Cortex of kidney (tissue), 1 donor: ENCODE results near the gene FBXO41.
"Not testable (repeated sequence)": the region's sequence is repeated elsewhere in the genome, so short reads cannot be mapped to it uniquely, and the experiment has no call there.

Experiments used
- DNase-seq: peaks from one replicate; lab custom pipeline; 2025; lab: John Stamatoyannopoulos, UW

FBXO41 gene

DNA sequence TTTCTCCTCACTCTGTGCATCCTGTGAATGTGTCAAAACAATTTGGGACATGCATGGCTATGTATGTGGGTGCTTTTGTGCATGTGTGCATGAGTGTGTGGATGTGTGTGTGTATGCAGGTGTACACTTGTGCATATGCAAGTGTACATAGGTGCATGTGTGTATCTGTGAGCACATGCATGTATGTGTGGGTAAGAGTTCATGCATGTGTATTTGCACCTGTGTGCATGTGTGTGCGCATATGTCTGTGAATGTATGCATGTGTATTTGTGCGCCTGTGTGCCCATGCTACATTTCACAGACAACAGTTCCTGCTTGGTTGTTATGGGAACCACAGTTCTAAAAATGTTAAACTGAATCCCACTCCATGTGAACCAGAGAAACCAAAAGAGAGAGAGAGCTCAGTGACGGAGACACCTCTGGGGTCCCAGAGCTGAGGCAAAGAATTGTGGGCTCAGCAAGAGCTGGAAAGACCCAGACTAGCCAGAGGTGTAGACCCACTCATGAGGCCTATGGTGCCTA lies 1.9 kb upstream of the FBXO41 start:
- DNase-seq, result no peak

DNA sequence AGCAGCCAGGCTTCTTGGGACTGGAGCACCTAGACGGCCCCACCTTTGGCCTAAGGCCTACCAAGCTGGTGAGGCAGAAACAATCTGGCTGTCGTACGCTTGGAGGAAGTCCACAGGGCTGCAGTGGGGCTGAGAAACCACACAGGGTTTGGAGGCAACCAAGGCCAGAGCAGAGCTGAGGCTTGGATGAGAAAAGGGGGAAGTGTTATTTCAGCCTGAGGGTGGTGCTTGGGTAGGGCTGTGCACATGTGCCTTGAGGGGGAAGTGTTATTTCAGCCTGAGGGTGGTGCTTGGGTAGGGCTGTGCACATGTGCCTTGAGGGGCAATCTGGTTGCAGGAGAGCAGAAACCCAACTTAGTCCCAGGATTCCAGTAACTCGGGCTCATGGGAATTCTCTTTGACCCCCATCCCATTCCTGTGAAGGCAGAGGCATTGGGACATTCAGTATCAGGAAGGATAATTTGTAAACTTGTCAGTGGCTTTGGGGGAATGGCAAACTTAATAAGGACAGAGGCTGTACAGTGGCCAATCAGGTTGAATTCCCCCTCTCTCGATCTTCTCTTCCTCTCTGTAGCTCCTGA lies 971 bp upstream of the FBXO41 start:
- DNase-seq, result no peak

DNA sequence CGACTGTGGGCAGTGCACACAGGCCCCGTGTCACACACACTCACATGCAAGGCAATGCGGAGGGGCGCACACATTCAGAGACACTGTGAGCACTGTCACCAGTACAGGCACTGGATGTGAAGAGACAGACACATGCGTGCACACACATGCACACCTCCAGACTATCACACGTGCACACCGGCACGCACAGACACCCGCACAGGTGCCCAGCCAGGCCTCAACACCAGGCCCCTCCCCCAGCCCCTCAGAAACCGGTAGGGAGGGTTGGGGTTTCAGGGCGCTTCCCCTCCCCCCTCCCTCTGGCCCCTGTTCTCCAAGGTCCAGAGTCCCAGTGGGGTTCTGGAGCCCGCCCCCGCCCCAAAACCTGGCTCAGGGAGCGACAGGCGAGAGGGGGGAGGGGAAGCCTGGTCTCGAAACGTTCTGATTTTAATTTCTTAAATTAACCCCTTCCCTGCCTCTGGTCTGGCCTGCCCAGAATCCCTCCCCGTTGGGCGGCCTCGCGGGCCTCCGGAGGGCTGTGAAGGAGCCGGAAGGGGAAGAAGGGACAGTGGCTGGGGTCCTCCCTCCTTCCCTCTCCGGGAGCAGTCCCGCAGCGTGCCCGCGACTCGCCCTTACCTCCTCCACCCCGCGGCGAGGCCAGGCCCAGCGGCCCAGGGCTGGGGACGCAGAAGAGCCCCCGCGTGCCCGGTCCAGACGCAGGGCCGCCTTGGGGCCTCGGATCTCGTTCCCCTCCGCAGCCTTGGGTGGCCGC lies 558 bp downstream of the FBXO41 start:
- no peak for DNase-seq

DNA sequence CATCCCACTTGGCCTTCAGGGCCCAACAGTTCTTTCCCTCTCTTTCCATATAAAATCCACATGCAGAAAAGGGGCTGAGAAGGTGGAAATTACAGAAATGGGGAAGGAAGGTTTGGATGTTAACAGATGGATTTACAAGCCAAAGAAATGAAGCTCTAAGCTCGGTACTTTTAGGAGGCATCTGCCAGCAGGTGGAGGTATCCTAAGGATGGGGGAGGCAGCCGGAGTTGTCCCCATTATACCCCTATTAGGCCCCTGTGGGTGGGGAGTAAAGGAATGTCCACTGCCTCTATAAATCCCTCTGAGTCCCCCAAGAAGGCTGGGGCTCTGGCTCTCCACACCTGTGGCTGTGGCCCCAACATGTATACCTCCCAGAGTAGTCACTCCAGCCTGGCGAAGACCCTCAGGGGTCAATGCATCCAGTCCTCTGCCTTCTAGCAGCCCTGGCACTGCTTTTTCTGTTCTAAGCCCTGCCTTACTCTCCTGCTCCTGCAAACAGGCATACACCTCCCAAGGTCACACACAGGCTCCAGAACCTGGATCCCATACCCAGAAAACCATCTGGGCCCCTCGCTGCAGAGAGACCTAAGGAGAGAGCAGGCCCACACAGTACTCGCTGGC lies 1.2 kb downstream of the FBXO41 start:
- DNase-seq, result no peak

DNA sequence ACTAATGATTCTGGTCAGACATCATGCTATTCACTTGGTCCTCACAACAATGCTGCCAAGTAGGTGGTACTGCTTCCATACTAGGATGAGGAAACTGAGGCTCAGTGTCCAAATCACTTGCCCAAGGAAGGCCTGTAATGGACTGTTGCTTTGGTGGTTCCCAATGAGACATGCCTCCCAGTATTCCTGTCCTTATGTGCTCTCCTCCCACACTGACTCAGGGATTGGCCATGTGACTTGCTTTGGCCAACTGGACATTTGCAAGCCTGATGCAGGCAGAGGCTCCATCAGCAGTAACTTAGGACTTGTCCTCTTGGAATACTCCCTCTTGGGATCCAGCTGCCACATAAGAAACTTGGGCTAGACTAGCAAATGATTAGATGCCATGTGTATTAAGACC lies 3.0 kb downstream of the FBXO41 start:
- no peak for DNase-seq

DNA sequence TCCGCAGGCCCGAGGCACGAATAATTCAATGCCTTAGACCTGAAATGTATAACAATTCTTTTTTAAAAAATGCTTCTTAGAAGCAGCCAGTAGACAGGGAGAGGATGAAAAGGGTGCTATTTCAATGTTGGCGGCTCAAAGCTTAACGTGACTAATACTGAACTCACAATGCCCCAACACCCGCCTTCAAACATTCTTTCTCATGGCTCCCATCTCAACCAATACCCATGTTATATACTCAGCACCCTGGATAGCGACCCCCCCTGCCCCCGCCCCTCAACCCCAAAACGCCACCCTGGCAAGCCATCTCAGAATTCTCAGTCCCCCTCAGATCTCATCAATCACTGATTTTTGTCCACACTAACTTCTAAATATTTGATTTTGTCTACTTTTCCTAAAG lies 4.4 kb downstream of the FBXO41 start:
- DNase-seq, result no peak

DNA sequence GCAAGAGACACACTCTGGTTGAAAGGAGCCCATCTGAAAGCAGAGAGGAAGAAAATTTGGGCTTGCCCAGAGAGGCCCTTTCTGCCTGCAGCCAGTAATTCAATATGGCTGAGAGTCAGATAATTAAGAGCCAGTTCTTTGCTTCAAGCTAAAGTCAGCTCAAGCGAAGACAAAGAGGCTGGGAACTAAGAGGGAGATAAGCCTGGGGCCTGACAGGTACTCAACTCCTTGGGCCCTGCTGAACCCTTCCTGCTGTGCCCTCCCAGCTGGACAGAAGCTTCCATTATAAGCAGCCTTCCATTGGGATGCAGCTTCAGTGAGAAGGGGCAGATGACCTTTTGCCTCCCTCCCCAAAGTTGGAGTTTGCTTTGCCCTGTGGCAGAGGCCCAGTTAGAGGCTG lies 12.0 kb downstream of the FBXO41 start:
- no peak for DNase-seq

DNA sequence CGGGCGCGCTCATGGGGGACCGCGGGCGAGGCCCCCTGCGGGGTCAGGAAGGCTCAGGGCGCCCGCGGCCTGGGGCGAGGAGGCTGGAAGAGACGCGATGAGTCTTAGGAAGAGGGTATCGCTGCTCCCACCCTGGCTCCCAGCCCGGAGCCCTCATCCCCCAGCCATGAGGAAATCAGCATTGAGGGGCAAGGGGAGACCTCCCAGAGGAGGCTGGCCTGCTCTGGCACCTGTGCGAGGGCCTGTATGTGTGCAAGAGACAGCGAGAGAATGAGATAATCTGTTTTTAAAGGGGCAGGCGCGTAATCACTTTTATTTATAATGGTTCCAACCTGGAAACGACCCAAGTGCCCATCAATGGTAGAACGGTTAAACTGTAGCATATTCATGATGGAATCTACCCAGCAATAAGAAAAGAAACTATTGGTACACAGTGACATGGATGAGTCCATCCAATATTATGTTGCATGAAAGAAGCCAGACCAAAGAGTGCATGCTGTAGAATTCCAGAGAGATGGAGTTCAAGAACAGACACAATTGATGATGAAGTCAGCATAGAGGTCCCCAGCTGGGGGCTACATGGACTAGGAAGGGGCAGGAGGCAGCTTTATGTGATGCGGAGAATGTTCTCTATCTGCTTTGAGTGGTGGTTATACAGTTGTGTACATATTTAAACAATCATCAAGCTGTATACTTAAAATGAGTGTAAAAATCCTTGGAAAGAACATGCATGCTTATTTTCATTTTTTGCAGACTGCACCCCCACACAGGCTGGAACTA lies 14.4 kb downstream of the FBXO41 start:
- DNase-seq, result no peak

DNA sequence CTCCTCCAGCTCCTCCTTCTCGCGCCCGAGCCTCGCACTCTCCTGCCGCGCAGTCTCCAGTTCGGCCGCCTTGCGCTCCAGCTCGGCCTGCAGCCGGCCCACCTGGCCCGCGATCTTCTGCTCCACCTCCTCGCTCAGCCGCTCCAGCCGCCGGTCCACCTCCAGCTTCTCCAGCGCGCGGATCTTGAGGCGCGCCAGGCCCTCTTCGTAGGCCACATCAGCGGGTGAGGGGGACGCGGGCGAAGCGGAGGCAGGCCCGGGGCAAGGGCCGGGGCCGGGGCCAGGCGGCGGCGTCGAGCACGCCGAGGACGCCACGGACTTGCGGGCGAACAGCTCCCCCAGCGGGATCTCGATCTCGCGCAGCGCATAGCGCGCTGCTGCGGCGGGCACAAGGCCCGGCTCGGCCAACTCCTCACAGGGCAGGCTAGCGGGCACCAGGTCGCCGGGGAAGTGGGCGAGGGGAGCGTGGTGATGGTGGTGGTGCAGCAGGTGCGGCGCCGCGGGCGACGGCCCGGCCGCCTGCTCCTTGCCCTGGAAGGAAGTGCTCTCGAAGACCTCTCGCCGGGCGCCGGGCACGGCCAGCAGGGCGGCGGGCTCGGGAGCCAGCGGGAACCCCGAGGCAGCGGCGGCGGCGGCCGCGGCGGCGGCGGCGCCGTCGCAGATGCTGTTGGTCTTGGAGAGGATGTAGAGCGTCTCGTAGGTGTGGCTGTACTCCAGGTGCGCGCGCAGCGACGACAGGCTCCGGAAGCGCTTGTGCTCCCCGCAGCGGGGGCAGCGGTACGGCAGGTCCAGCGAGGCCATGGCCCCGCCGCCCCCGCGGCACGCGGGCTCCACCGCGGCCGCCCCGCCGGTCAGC lies 15.2 kb downstream of the FBXO41 start:
- no peak for DNase-seq

DNA sequence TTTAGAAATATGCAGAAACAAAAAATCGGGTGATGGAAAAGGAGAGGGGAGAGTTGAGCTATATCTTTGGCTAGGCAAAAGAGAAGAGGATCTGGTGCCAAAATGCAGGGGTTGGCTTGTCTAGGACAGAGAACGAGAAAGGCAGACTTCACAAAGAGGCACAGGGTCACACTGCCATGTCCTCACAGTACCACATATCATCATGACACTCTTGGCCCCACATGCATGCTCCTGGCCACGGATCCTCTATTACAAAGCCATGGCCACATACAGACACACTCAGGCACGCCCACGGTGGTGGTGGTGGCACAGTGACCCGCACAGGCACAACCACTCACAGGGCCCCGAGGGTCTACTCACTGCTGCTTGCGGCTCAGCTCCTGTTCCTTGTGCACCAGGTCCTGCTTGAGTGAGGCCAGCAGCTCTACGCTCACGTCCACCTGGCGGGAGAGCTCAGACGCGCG lies 15.9 kb downstream of the FBXO41 start:
- DNase-seq, result no peak

DNA sequence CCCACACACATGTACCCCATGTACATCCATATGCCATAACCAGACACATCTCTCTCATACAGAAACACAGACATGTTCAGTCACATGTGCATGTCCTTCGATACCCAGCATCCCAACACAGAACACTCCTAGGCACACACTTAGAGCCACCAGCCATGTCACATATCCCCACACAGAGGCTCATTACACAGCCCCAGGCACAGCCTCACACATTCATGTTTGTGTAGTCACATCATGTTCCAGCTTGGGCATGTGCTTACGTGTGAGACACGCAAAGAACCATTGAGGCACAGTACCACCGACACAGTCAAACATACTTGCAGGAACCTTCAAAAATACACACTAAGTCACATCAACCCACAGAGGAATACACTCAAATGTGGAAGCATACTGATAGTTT lies 17.3 kb downstream of the FBXO41 start:
- no peak for DNase-seq

DNA sequence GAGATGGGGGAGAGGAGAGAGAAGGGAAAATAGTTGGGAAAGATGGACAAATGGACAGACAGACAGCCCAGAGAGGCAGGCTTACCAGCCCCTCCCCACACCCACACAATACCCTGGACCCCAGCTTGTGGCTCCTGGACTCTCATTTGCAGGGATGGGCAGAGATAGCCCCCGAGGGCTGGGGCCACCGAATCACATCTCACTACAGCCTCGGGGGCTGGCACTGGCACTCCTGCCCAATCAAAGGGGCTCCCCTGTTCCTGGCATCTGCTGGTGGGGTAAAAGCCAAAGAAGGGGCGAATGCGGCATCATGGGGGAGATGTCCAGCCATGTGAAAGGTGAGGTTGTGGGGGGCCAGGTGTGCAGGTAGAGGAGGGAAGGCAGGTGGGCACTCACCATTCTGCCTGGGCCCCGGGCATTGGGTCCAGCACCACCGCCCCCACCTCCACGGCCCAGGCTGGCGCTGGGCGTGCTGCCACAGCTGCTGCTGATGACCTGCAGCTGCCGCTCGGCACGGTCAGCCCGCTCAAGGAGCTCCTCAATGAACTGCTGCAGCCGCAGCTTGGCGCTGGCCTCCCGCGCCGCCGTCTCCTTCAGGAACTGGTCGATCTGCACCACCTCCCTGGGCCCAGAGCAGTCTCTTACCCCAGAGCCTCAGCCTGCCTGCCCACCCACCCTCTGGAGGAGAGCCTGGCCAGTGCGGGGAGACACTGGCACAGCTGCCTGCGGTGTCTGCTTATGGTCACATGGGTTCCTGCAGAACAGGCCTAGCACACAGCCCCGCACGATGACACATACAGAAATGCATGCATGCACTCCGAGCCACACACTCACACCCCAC lies 18.0 kb downstream of the FBXO41 start:
- no peak for DNase-seq

DNA sequence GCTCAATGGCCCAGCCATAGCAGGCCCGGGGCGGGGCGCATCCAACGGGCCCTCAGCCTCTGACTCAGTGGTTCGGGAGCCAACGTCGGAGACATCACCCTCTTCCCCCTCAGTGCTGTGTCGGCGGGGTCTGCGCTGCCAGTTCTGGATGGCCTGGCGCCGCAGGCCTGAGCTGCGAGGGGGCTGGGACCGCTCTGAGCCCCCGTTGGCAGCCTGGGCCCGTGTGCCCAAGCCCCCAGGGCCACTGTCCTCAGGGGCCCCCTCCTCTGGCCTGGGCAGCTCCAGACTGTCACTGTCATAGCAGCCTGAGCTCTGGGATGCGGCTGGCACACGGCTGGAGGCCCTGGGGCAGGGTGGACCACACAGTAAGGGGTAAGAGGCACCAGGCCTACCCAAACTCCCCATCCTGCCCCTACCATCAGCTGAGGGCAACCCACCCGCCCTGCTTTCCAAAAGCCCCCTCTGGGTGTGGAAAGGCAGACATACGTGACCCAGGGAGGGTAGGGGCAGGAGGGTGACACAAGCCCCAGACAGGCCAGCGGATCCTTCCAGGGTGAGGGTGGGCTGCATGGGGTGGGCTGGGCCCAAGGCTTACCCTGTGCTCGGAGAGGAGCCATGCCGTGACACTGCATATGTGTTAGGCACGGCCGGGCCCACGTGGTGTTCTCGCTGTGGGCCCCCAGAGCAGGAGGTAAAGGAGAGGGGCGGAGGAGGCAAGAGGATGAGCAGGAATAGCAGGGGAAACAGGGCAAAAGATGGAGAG lies 18.8 kb downstream of the FBXO41 start:
- DNase-seq, result no peak

DNA sequence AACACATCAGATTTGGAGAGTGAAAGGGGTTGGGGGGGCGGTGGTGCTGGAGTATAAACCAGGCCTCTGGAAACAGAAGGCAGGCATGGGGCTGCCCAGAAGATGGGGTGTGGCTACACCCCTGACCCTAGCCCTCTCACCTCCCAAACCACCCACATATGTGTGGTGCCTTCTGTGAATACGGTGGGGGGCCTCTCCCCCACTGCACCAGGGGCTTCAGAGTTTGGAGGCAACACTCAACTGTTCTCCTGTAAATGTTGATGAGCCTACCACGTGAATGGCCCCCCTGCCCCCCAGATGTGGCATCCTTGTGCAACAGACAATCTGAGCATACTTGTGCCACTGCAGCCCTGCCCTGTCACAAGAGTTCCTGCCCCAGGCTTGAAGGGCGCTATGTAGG lies 19.5 kb downstream of the FBXO41 start:
- no peak for DNase-seq

DNA sequence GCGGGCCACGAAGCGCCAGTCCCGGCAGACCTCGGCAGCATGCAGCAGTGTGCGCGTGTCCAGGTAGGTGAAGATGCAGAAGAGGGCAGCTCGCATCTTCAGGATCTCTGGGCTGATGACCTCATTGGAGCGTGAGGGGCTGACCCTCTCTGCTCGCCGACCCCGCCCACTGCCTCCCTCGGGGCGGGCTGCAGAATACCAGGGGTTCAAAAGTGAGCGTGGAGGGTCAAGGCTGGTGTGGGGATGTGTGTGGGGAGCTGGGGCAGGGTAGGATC lies 20.0 kb downstream of the FBXO41 start:
- DNase-seq, result no peak

DNA sequence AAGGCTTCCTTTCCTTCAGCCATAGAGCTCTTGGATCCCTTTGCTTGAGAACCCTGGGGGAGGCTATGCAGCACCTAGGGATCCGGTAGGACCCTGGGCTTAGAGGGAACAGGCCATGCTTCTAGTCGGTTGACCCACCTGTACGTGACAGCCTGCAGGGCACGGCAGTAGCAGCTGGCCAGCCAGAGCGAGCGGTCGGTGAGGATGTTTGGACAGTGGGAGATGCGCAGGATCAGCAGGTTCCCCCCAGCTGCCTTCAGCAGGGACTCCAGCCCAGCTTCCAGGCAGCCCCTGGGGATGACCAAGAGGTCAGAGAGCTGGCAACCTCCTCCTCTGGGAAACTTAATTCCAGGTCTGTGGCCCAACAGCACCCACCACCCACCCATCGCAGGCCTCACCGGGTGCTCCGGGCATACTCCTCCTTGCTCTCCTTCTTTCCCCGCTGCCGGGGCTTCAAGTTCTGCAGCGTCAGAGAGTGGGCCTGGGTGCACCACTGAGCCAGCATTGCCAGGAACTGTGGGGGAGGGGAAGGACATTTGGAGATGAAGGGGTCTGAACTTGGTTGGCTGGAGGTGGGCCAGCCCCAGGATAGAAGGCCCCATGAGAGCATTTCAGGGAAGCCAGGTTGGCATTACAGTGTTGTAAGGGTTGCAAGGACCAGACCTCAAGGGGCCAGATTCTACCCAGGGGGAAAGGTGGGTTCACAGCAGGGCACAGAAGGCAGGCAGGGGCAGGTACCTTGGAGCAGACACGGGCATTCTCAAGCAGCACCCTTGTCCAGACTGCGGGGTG lies 20.5 kb downstream of the FBXO41 start:
- no peak for DNase-seq

DNA sequence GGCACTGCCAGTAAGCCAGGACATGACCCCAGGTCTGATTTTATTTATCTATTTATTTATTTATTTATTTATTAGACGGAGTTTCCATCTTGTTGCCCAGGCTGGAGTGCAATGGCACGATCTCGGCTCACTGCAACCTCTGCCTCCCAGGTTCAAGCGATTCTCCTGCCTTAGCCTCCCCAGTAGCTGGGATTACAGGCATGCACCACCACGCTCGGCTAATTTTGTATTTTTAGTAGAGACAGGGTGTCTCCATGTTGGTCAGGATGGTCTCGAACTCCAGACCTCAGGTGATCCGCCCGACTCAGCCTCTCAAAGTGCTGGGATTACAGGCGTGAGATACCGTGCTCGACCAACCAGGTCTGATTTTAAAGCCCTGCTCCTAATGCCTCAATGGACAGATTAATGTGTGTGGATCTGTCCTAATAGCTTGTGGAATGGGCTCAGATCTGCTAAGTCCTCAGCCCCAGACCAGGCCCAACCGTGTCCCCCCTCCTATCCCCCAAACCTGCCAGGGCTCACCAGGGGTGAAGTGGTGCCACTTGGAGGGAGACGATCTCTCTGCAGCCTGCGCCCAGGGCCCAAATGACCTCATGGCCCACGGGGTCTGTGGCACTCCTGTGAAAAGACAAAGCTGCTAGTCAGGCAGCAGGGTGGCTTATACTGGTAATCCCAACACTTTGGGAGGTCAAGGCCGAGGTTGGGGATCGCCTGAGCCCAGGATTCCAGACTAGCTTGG lies 21.4 kb downstream of the FBXO41 start:
- DNase-seq, result not testable (repeated sequence)

DNA sequence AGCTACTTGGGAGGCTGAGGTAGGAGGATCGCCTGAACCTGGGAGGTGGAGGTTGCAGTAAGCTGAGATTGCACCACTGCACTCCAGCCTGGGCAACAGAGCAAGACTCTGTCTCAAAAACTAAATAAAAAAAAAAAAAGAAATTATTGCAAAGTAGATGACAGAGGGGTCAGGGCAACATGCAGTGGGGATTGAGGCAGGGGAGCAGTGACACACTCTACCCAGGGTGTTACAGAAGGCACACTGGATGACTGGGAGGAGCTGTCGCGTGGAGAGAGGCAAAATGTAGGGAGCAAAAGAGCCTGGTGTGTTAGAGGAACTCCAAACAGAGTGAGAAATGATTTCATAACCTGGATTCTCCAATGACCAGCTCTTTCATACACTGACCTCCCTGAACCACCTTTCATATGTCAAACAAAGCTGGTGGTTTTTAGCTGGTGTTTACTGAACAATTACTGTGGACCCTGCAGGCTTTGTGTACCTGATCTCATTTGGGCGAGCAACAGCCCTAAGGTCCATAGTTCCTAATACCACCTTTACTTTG lies 22.1 kb downstream of the FBXO41 start:
- DNase-seq, result no peak
